ENCODE measurements around the gene PSTPIP2. TPM values are rescaled to one million over a fixed set of nuclear protein-coding genes. Genes with fewer than 3 reads are reported as not detected.

Gene PSTPIP2
- polyA plus RNA-seq, 4 donors = 2.0 to 13.3 (median 4.2) TPM

DNA sequence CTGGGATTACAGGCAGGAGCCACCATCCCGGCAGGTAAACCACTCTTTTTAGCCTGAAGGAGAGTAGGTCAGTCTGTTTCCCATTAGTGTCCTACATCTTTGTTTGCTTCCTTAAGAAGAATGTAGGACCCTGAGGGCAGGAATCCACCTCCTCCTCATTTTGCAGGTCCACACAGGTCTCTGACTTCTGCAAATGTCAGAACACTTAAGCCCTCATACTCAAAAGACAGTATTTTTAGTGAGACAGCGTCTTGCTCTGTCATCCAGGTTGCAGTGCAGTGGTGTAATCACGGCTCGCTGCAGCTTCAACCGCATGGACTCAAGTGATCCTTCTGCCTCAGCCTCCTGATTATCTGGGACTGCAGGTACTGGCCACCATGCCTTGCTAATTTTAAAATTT is 9.3 kb downstream of the PSTPIP2 start:
- H3K27ac ChIP-seq (ENCODE audit: low read depth in 1 of 3, low read length in 2 of 3) = no peak overlapping the region
- 95 to 96% (median 95%) methylated on average over 5 of the region's 5 CpGs for WGBS, 3 donors
- H3K9me3 ChIP-seq (ENCODE audit: control insufficient read depth in 2 of 2, insufficient read depth in 1 of 2, low read depth in 1 of 2, low read length in 1 of 2) = peaks cover 0 to 3% of the 10 kb centered on the region in 2 donors
- no peaks in the 10 kb centered on the region for H3K36me3 ChIP-seq (ENCODE audit: control insufficient read depth in 3 of 3, insufficient read depth in 2 of 3, low read depth in 1 of 3, low read length in 3 of 3)
- H3K27me3 ChIP-seq (ENCODE audit: control insufficient read depth in 3 of 3, insufficient read depth in 3 of 3, low read length in 3 of 3) = no peaks in the 10 kb centered on the region
- no peak for FAIRE-seq
- H3K4me1 ChIP-seq (ENCODE audit: control insufficient read depth in 3 of 3, insufficient read depth in 2 of 3, low read depth in 1 of 3, low read length in 2 of 3) = peaks cover 2 to 8% (median 2%) of the 10 kb centered on the region in 3 donors
- no peak for DNase-seq
- H3K4me3 ChIP-seq (ENCODE audit: low read depth in 1 of 3, low read length in 3 of 3) = no peak overlapping the region

DNA sequence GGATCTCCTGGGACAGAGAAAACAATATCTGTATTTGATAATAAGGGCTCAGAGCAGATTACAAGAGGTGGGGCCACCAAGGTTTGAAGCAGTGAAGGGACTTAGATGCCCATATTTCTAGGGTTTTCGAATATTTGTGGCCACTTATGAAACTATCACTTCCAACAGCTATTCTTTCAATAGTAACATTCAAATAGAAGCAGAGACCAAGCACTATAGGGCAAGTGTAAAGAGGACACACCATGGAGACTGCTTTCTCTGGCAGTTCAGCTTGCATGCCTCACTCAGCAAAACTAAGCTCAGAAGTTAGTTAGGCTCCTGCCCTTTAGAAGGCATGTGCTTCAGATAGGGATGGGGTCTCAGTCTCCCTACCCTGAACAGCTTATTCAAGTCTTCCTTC is 10.3 kb downstream of the PSTPIP2 start:
- H3K4me1 ChIP-seq (ENCODE audit: control insufficient read depth in 3 of 3, insufficient read depth in 2 of 3, low read depth in 1 of 3, low read length in 2 of 3) = peaks cover 2 to 8% (median 2%) of the 10 kb centered on the region in 3 donors
- H3K27ac ChIP-seq (ENCODE audit: low read depth in 1 of 3, low read length in 2 of 3) = no peak overlapping the region
- H3K27me3 ChIP-seq (ENCODE audit: control insufficient read depth in 3 of 3, insufficient read depth in 3 of 3, low read length in 3 of 3) = no peaks in the 10 kb centered on the region
- FAIRE-seq (no peak), DNase-seq (no peak)
- WGBS, 3 donors = 74 to 90% (median 82%) methylated on average over 1 of the region's 1 CpG
- no peaks in the 10 kb centered on the region for H3K9me3 ChIP-seq (ENCODE audit: control insufficient read depth in 2 of 2, insufficient read depth in 1 of 2, low read depth in 1 of 2, low read length in 1 of 2)
- H3K36me3 ChIP-seq (ENCODE audit: control insufficient read depth in 3 of 3, insufficient read depth in 2 of 3, low read depth in 1 of 3, low read length in 3 of 3) = no peaks in the 10 kb centered on the region
- H3K4me3 ChIP-seq (ENCODE audit: low read depth in 1 of 3, low read length in 3 of 3) = no peak overlapping the region

DNA sequence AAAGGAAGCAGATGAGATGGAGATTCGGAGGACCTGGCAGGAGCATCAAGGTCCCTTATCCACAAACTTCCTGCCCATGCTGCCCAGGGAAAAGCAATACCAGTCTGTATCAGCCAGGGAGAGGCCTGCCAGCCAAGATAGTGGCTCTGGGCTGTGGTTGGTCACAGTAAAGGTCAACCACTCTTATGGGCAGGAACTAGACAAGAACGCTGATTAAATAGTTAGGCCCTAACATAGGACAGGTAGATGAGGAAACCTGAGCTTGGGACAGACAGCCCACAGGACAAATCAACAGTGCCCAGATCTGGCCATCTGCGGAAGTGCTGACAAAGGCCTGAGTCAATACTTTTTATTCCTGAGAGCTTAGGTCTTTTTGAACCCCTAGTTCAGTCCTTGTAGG is 10.7 kb downstream of the PSTPIP2 start:
- H3K36me3 ChIP-seq (ENCODE audit: control insufficient read depth in 3 of 3, insufficient read depth in 2 of 3, low read depth in 1 of 3, low read length in 3 of 3) = no peaks in the 10 kb centered on the region
- WGBS, 3 donors = 90 to 94% (median 91%) methylated on average over 3 of the region's 3 CpGs
- H3K27ac ChIP-seq (ENCODE audit: low read depth in 1 of 3, low read length in 2 of 3) = no peak overlapping the region
- no peak for DNase-seq
- H3K9me3 ChIP-seq (ENCODE audit: control insufficient read depth in 2 of 2, insufficient read depth in 1 of 2, low read depth in 1 of 2, low read length in 1 of 2) = no peaks in the 10 kb centered on the region
- FAIRE-seq = no peak
- no peak overlapping the region for H3K4me3 ChIP-seq (ENCODE audit: low read depth in 1 of 3, low read length in 3 of 3)
- no peaks in the 10 kb centered on the region for H3K27me3 ChIP-seq (ENCODE audit: control insufficient read depth in 3 of 3, insufficient read depth in 3 of 3, low read length in 3 of 3)
- peaks cover 2 to 8% (median 2%) of the 10 kb centered on the region in 3 donors for H3K4me1 ChIP-seq (ENCODE audit: control insufficient read depth in 3 of 3, insufficient read depth in 2 of 3, low read depth in 1 of 3, low read length in 2 of 3)

DNA sequence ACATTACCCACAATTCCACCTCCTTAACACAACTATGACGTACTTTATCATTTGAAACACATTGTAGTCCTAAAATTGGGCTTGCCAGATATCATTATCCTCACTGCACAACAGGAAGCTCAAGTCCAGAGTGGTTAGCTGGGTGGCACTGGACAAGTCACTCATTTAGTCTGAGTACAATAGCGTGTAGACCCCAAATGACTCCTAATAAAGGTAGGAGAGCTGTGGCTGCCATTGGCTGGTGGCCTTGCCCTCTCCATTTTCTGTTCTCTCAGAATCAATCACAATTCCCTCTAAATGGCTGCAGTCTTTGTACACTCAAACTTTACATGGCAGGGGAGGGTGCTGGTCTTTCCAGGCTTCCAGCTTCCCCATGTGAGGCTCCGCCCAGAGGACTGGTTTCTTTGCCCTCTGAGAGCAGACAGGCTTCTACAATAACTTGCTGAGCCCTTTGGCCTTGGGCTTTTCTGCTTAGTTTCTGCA is 11.7 kb downstream of the PSTPIP2 start:
- Histone ChIP-seq H3K27ac (ENCODE audit: low read depth in 1 of 3, low read length in 2 of 3) (no peak overlapping the region), H3K4me3 (ENCODE audit: low read depth in 1 of 3, low read length in 3 of 3) (no peak overlapping the region), H3K36me3 (ENCODE audit: control insufficient read depth in 3 of 3, insufficient read depth in 2 of 3, low read depth in 1 of 3, low read length in 3 of 3) (no peaks in the 10 kb centered on the region), H3K9me3 (ENCODE audit: control insufficient read depth in 2 of 2, insufficient read depth in 1 of 2, low read depth in 1 of 2, low read length in 1 of 2) (no peaks in the 10 kb centered on the region), H3K27me3 (ENCODE audit: control insufficient read depth in 3 of 3, insufficient read depth in 3 of 3, low read length in 3 of 3) (no peaks in the 10 kb centered on the region), H3K4me1 (ENCODE audit: control insufficient read depth in 3 of 3, insufficient read depth in 2 of 3, low read depth in 1 of 3, low read length in 2 of 3) (peaks cover 2 to 8% (median 2%) of the 10 kb centered on the region in 3 donors)
- FAIRE-seq (no peak), DNase-seq (peak; percentile 53 to 66)
- WGBS, 3 donors = 72 to 84% (median 73%) methylated on average over 3 of the region's 3 CpGs

DNA sequence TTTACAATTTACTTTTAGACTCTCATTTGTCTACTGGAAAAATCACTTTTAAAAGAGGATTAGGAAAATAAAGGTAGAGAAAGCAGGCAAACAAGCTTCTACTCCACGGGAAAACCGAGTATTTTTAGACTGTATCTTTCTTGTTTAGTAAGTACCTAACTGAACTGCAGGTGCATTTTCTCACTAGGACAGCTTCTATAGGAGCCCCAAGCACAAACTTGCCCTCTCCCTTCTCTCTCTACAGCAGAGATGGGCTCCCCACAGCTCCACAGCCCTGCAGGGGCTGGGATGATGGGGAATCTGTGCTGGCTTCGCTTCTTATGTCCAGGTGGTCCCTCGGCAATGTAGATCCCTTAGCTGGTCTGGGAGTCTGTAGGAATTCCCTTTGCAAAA is 16.2 kb downstream of the PSTPIP2 start:
- FAIRE-seq (no peak), DNase-seq (no peak)
- 68 to 80% (median 74%) methylated on average over 4 of the region's 4 CpGs for WGBS, 3 donors
- peaks cover 2 to 10% (median 2%) of the 10 kb centered on the region in 3 donors for H3K4me1 ChIP-seq (ENCODE audit: control insufficient read depth in 3 of 3, insufficient read depth in 2 of 3, low read depth in 1 of 3, low read length in 2 of 3)
- H3K9me3 ChIP-seq (ENCODE audit: control insufficient read depth in 2 of 2, insufficient read depth in 1 of 2, low read depth in 1 of 2, low read length in 1 of 2) = no peaks in the 10 kb centered on the region
- no peak overlapping the region for H3K4me3 ChIP-seq (ENCODE audit: low read depth in 1 of 3, low read length in 3 of 3)
- H3K36me3 ChIP-seq (ENCODE audit: control insufficient read depth in 3 of 3, insufficient read depth in 2 of 3, low read depth in 1 of 3, low read length in 3 of 3) = no peaks in the 10 kb centered on the region
- no peaks in the 10 kb centered on the region for H3K27me3 ChIP-seq (ENCODE audit: control insufficient read depth in 3 of 3, insufficient read depth in 3 of 3, low read length in 3 of 3)
- H3K27ac ChIP-seq (ENCODE audit: low read depth in 1 of 3, low read length in 2 of 3) = no peak overlapping the region

DNA sequence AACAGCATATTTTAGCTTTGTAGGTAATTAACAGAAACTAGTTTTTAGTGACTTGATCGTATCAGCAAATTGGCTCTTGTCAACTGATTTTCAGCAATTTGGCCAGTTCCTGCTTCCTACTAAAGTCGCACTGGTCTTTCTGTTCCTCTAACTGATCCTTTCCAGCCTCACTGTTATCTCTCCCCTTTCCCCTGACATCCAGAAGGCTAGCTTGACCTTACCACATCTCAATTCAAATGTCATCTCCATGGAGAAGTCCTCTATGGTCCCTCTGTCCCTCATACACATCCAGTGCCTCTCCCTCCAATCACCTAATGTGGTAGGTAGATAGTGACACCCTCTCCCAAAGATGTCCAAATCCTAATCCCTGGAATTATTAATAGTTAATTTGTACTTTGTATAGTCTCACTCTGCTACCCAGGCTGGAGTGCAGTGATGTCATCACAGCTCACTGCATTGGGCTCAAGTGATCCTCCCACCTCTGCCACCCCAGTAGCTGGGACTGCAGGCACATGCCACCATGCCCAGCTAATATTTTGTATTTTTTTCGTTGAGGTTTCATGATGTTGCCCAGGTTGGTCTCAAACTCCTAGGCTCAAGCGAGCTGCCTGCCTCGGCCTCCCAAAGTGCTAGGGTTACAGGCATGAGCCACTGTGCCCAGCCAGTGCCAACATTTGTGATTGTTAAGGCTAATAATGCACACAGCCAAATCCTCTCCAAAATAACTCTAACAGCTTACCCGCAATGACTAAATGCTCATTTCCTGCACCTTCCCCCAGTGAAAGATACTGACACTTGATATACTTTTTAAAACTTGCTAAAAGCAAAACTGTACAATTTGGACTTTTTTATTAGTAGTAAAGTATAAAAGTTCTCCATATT is 16.9 kb downstream of the PSTPIP2 start:
- Histone ChIP-seq H3K4me1 (ENCODE audit: control insufficient read depth in 3 of 3, insufficient read depth in 2 of 3, low read depth in 1 of 3, low read length in 2 of 3) (peaks cover 0 to 3% (median 0%) of the 10 kb centered on the region in 3 donors), H3K27ac (ENCODE audit: low read depth in 1 of 3, low read length in 2 of 3) (peak overlapping the region in 1 of 3 donors; percentile 45), H3K4me3 (ENCODE audit: low read depth in 1 of 3, low read length in 3 of 3) (no peak overlapping the region), H3K27me3 (ENCODE audit: control insufficient read depth in 3 of 3, insufficient read depth in 3 of 3, low read length in 3 of 3) (no peaks in the 10 kb centered on the region), H3K36me3 (ENCODE audit: control insufficient read depth in 3 of 3, insufficient read depth in 2 of 3, low read depth in 1 of 3, low read length in 3 of 3) (no peaks in the 10 kb centered on the region), H3K9me3 (ENCODE audit: control insufficient read depth in 2 of 2, insufficient read depth in 1 of 2, low read depth in 1 of 2, low read length in 1 of 2) (no peaks in the 10 kb centered on the region)
- DNase-seq (no peak), FAIRE-seq (no peak)
- WGBS, 3 donors = 79 to 86% (median 84%) methylated on average over 6 of the region's 6 CpGs

DNA sequence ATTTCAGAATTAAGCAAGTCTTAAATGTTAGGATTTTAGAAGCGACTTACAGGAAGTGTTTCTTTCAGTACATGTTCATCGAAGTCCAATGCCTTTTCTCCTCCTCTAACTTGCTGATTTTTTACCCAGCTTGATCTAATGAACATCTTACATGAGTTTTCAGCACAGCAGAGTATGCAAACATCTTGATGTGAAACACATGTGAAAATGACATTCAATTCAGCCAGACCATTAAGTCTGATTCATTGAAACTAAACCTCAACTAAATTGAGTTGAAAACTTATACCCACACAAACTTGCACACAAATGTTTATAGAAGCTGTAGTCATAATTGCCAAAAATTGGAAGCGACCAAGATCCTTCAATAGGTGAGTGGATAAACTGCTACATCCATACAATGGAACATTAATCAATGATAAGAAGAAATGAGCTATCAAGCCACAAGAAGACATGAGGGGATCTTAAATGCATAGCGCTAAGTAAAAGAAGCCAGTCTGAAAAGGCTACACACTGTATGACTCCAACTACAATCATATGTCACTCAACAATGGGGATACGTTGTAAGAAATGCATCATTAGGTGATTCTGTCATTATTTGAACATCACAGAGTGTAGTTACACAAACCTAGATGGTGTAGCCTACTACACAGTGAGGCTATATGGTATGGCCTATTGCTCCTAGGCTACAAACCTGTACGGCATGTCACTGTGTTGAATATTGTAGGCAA is 18.5 kb downstream of the PSTPIP2 start:
- no peaks in the 10 kb centered on the region for H3K27me3 ChIP-seq (ENCODE audit: control insufficient read depth in 3 of 3, insufficient read depth in 3 of 3, low read length in 3 of 3)
- FAIRE-seq = no peak
- no peak overlapping the region for H3K4me3 ChIP-seq (ENCODE audit: low read depth in 1 of 3, low read length in 3 of 3)
- DNase-seq = no peak
- peaks cover 0 to under 1% of the 10 kb centered on the region in 2 donors for H3K9me3 ChIP-seq (ENCODE audit: control insufficient read depth in 2 of 2, insufficient read depth in 1 of 2, low read depth in 1 of 2, low read length in 1 of 2)
- 90 to 95% (median 93%) methylated on average over 6 of the region's 6 CpGs for WGBS, 3 donors
- peaks cover 0 to 3% (median 0%) of the 10 kb centered on the region in 3 donors for H3K4me1 ChIP-seq (ENCODE audit: control insufficient read depth in 3 of 3, insufficient read depth in 2 of 3, low read depth in 1 of 3, low read length in 2 of 3)
- H3K27ac ChIP-seq (ENCODE audit: low read depth in 1 of 3, low read length in 2 of 3) = no peak overlapping the region
- no peaks in the 10 kb centered on the region for H3K36me3 ChIP-seq (ENCODE audit: control insufficient read depth in 3 of 3, insufficient read depth in 2 of 3, low read depth in 1 of 3, low read length in 3 of 3)

DNA sequence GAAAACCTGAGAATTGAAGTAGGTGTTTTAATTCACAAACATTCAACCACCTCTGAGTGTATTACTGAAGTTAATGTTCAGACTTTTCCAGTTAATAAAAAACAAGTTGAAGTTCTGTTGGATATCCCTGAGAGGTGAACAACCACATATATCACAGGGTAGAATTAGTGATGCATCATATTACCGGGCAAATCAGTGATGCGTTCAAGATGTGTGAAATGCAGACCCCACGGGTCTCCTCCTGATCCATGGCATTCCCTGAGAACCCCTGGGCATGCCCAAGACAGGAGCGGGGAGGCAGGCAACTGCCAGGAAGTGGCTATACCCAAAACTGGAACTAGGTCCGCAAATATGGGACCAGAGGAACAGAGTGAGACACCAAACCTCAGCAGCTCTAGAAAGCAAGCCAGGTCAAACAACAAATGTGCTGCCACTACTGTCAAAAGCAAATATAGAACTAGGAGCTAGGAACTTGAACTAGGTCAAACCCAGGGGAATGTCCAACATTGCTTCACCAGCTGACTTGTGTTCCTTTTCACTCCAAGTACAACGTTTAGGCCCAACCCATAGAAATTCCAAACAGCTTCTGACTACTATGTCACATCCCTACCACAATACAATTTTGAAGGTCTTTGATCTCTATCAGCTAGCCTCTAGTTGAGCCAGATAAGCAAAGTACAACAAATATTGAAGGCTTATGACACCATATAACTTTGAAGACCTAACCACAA is 20.2 kb downstream of the PSTPIP2 start:
- Histone ChIP-seq H3K4me3 (ENCODE audit: low read depth in 1 of 3, low read length in 3 of 3) (no peak overlapping the region), H3K9me3 (ENCODE audit: control insufficient read depth in 2 of 2, insufficient read depth in 1 of 2, low read depth in 1 of 2, low read length in 1 of 2) (peaks cover 0 to 5% of the 10 kb centered on the region in 2 donors), H3K4me1 (ENCODE audit: control insufficient read depth in 3 of 3, insufficient read depth in 2 of 3, low read depth in 1 of 3, low read length in 2 of 3) (peaks cover 0 to 3% (median 0%) of the 10 kb centered on the region in 3 donors), H3K36me3 (ENCODE audit: control insufficient read depth in 3 of 3, insufficient read depth in 2 of 3, low read depth in 1 of 3, low read length in 3 of 3) (no peaks in the 10 kb centered on the region), H3K27ac (ENCODE audit: low read depth in 1 of 3, low read length in 2 of 3) (no peak overlapping the region), H3K27me3 (ENCODE audit: control insufficient read depth in 3 of 3, insufficient read depth in 3 of 3, low read length in 3 of 3) (no peaks in the 10 kb centered on the region)
- DNase-seq (peak in 1 of 2 donors; percentile 67), FAIRE-seq (no peak)
- 74 to 76% (median 75%) methylated on average over 6 of the region's 6 CpGs for WGBS, 3 donors
